GM18502 (cell line): ENCODE results near the gene ATG101.
A peak's percentile ranks its signal among the peaks of the same experiment; 100 is the strongest.

Experiments used
- ATAC-seq: cut with Tn5 transposase; IDR thresholded peaks from one replicate; pipeline ENCODE4 v1.9.1; 2021; ENCODE audit warnings: mild to moderate bottlenecking; ENCODE audit not compliant: unreplicated experiment, poor library complexity

ATG101 gene

GRCh38 chr12:52041035-52041434, 28.7 kb upstream of the ATG101 start:
- ATAC-seq: no peak

DNA sequence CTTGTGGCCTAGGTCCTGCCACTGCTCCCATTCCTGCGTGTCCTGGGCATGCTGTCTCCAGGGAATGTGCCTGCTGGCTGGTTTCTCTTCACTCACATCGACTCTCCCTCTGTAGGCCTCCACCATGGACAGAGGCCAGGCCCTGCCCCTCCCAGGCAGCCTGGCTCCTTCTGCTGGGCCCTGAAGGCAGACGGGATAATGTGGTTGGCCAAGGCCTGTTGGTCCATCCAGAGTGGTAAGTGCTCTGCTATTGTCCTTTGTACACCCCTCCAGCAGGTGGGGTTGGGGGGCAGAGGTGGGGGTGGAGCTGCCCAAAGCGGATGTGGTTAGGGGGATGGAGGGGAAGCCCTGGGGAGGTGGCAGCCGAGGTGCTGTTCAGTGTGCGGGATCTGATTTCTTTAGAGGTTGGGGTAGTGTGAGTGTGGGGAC, 28.1 kb upstream of the ATG101 start:
- ATAC-seq: no peak

DNA sequence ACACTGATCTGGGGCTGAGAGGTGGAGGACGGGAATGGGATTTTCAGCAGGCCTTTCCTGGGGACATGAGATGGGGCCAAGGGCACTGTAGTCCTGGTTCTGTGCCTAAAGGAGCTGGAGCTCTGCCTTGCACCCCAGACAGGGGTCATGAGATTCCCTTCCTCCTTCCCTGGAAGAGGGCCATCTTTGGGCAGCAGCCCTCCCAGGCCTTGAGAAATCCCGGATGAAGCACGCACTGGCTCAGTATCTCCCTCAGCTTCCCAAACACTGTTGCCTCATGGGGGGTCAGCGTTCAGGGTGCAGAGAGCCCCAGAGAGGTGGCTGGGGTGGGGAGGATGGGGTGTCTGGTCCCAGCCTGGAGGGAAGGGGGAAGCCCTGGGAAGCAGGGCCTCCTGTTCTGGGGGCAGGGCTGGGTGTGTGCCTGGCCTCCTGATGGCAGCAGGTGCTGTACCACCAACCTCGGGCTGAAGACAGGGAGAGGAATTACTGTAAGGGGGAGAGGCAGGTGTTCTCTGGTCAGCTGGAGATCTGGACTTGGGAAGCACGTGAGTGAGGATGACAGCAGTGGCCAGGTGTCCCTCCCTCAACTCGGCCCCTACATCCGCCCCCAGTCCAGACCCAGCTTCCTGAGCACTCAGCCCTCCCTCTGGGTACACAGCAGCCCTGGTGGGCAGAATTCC, 26.9 kb upstream of the ATG101 start:
- ATAC-seq: no peak

DNA sequence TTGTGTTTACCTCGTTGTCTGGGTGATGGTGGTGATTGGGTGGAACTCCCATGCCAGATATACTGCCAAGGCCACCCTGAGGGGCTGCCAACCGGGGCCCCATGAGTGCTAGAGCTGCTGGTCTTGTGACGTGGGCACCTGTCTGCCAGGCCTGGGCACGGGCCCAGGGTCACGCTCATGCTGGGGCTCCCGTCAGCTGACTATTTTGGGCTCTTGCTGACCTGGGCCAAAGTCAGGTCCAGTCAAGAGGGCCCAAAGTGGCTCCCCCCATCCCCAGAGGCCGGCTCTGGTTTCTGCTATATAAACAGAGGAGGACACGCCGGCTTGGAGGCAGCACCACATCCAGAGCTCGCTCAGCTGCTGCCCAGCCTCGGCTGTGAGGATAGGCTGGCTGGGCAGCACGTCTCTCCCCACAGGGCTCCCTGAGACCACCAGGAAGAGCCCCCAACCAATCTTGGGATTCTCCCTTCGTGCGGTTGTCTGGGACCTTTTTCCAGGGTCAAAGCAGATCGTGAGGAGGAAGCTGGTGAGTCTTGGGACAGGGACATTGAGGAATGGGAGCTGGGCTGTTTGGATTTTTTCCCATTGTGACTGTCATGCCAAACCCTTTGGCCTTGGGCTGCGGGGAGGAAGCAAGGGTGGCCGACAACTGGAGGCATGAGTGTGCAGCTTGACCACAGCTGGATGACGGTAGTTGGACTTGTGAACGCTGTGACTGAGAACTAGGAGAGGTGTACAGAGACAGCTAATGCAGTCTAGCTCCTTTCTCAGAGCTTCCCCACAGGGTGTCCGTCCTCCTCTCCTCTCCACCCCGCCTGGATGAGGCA, 26.2 kb upstream of the ATG101 start:
- ATAC-seq: no peak

GRCh38 chr12:52044292-52044983, 25.3 kb upstream of the ATG101 start:
- ATAC-seq: no peak

- no peak for ATAC-seq
Observed at GRCh38 chr12:52045794-52046199, 24.0 kb upstream of the ATG101 start.

DNA sequence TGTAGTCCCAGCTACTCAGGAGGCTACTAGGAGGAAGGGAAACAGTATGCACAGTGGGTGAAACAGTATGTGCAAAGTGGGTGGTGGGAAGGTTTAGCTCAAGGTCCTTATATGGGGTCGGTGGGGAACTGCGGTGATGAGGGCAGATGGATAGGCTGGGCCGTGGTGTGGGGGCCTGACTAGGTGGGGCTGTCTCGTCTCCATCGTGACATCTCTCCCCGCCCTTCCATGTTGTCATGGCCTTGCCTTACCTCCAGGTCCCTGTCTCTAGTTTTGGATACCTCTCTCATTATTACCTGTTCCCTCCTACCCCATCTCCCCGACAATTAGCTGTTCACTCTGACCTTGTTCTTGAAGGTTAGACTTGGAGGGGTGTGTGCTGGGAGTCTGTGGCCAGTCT, 22.9 kb upstream of the ATG101 start:
- ATAC-seq: no peak

- ATAC-seq: no peak
Observed at GRCh38 chr12:52049286-52049685, 20.5 kb upstream of the ATG101 start.

DNA sequence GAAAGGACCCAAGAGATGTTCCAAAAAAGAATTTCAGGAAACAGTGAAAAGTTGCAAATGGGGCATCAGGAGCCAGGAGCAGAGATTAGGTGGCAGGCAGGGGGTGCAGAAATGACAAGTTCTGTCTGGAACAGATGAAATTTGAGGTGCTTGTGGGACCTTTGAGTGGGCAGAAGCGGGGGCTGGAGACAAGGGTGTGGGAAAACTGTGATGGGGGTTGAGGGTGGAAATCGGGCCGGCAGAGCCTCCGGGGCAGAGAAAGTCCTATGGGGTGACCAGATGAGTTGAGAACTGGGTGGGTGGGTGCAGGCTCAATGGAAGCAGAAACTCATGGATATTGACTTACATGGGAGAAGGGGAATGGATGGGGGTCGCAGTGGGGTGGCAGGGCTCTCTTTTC, 20.1 kb upstream of the ATG101 start:
- ATAC-seq: no peak

GRCh38 chr12:52050116-52050757, 19.5 kb upstream of the ATG101 start:
- no peak for ATAC-seq

GRCh38 chr12:52050758-52051541, 18.8 kb upstream of the ATG101 start, which contains the start of gene NR4A1:
TSS of gene NR4A1 (plus strand) at chr12:52051442. CDS start at chr12:52054329, 2,887 bp downstream.
- ATAC-seq: peak; percentile 87

DNA sequence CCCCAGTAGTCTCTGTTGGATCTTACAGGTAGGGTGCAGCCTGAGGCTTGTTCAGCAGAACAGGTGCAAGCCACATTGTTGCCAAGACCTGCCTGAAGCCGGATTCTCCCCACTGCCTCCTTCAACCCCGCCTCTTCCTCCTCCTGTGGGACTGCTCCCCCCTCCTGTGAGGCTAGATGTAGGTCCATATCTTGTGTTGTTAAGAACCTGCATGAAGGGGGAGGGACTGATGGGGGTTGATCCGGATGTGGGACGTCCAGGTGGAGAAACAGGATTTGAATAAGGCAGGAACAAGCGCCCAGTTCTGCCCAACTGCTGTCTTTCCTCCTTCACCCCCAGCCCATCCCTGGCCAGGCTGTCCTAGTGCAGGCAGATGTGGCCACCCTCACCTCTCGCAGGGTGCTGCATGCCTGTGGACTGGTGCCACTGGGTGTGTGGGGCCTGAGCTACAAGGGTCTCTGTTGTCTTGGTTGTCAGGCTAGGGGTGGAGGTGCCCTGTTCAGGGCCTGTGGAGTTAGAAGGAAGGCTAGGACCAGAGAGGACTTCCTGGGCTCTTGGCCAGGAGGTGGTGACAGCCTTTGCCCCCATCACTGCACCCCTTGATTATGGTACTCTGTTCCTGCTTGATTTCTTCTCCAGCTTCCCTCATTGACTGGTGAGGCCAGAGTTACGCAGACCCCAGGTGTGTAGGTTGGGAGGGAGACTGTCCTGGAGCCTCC, 17.2 kb upstream of the ATG101 start:
- no peak for ATAC-seq

DNA sequence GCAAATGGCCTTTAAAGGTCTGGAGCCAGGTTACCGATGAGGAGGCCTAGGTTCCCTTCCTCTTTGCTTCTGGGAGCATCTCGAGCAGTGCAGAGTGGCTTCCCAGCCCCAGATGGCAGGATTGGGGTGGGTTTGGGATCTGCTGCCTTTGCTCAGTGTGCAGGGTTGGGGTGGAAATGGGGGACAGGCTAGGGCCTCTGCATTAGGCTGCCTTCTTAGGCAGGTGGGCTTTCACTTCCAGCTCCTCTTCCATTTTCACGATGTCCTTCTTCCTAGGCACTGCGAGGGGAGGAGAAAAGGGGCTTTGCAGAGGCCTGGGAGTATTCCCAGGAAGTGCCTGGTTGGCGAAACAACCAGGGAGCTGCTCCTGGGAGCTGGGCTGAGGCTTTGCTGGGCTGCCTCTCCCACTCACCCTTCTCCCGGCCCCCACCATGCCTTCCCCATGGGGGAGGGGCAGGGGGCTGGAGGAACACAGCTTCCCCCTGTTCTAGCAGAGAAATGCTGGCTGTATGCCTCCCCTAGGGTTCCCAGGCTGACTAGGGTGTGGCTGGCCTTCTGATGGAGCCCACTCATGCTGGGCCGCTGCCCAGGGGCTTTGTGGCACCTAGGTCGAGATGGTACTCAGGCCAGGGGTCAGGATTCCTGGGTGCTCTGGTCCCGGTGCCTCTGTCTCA, 16.1 kb upstream of the ATG101 start:
- ATAC-seq: no peak

GRCh38 chr12:52054231-52054832, 15.4 kb upstream of the ATG101 start:
- no peak for ATAC-seq

DNA sequence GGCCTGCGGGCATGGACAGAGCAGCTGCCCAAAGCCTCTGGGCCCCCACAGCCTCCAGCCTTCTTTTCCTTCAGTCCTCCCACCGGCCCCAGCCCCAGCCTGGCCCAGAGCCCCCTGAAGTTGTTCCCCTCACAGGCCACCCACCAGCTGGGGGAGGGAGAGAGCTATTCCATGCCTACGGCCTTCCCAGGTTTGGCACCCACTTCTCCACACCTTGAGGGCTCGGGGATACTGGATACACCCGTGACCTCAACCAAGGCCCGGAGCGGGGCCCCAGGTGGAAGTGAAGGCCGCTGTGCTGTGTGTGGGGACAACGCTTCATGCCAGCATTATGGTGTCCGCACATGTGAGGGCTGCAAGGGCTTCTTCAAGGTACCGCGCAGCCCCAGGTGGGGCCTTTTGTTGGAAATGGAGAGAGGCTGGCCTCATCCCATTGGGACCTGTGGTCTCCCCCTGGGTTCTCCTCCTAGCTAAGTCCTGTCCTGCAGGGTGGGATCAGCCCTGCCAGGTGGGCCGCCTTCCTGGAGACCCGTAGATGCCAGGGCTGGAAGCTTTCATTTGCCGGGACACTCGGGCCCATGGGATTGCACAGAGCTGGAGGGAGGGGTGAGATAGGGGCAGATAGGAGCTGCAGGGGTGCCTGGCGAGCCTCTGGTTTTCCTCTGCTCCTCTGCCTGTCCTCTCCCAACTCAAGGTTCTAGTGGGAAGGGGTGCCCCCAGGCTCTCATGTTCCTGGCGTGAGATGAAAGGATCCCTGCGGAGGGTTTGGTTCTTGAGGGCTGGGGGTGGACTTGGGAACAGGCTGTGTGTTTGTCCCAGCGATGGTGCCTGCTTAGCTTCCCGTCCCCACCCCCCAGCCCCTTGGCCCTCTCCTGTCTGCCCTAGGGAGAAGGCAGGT, 14.7 kb upstream of the ATG101 start:
- ATAC-seq: no peak

GRCh38 chr12:52055731-52056711, 13.8 kb upstream of the ATG101 start:
- no peak for ATAC-seq
